Omental fat pad (tissue), 4 donors: ENCODE measurements around the gene MYBPC1. TPM values are rescaled to one million over a fixed set of nuclear protein-coding genes. Genes with fewer than 3 reads are reported as not detected.

Experiments
- ATAC-seq: fragments of 150-250 bp; one replicate; pipeline ENCODE4 v1.9.1; 2016; ENCODE audit warnings: mild to moderate bottlenecking, moderate library complexity; ENCODE audit not compliant: low FRiP score
- DNase-seq: peaks from one replicate; pipeline ENCODE4 v3.0.0-alpha.2; 2019; ENCODE audit warnings: low spot score
- total RNA-seq, 4 donors: library from RNA; depleted of rRNA; stranded (reverse); fragments of >200 nt; gene quantifications; one replicate each; pipeline ENCODE4 v1.1.0, GENCODE V29; 2016
- TF ChIP-seq, protein P1 (sequence below), 3 donors: fragments of 450-650 bp; IDR thresholded peaks; one replicate each; pipeline ENCODE4 v1.5.1; 2016 to 2017; ENCODE audit warnings: antibody characterized with exemption in 3 of 3, mild to moderate bottlenecking in 3 of 3, moderate library complexity in 2 of 3

Gene MYBPC1
- total RNA-seq, 4 donors from 2014 or later = not detected

GRCh38 chr12:101697197-101697929 is 102.6 kb downstream of the MYBPC1 start, which contains the start of gene CHPT1:
Gene CHPT1, plus strand, starts transcription at chr12:101697640. Its CDS starts 222 bp downstream, at chr12:101697862.
- ATAC-seq = peak; percentile 80
- no peak for DNase-seq
- TF ChIP-seq, protein P1, sequence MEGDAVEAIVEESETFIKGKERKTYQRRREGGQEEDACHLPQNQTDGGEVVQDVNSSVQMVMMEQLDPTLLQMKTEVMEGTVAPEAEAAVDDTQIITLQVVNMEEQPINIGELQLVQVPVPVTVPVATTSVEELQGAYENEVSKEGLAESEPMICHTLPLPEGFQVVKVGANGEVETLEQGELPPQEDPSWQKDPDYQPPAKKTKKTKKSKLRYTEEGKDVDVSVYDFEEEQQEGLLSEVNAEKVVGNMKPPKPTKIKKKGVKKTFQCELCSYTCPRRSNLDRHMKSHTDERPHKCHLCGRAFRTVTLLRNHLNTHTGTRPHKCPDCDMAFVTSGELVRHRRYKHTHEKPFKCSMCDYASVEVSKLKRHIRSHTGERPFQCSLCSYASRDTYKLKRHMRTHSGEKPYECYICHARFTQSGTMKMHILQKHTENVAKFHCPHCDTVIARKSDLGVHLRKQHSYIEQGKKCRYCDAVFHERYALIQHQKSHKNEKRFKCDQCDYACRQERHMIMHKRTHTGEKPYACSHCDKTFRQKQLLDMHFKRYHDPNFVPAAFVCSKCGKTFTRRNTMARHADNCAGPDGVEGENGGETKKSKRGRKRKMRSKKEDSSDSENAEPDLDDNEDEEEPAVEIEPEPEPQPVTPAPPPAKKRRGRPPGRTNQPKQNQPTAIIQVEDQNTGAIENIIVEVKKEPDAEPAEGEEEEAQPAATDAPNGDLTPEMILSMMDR (IDR thresholded peaks at IDR 0.05) = no peak

DNA sequence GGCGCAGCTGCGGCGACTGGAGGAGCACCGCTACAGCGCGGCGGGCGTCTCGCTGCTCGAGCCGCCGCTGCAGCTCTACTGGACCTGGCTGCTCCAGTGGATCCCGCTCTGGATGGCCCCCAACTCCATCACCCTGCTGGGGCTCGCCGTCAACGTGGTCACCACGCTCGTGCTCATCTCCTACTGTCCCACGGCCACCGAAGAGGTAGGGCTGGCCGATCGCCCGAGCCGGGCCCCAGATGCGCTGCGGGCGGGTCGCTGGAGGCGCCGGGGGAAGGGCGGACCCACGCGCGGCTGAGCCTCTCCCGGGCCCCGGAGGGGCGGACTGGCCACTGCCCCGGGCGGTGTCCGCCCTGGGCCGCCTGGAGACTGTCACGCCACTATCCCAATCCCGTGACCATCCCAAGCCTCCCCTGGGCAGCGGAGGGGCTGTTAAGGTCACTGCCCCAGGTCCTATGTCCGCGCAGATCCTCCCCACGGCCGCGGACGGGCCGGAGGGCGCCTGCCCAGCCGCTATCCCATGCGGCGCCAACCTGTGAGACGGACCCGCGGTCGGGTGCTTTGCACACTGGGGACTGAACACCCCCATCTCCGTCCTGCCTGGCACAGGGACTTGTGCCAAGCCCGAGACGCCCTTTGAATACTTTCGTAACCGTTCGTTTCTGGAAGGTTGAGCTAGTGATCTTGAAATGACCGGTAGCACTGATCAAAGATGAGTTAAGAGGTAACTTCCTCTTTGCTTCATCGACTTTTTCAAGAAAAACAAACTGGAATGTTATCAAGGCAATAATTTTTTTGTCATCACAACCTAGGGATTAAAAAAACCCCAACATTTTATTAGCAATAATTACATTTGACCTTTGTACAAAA is 103.4 kb downstream of the MYBPC1 start:
- ATAC-seq = peak; percentile 71
- TF ChIP-seq, protein P1 (IDR thresholded peaks at IDR 0.05) = no peak
- DNase-seq = no peak

GRCh38 chr12:101698800-101699347 is 104.1 kb downstream of the MYBPC1 start:
- no peak for ATAC-seq
- TF ChIP-seq, protein P1 (IDR thresholded peaks at IDR 0.05) = no peak
- DNase-seq = no peak

DNA sequence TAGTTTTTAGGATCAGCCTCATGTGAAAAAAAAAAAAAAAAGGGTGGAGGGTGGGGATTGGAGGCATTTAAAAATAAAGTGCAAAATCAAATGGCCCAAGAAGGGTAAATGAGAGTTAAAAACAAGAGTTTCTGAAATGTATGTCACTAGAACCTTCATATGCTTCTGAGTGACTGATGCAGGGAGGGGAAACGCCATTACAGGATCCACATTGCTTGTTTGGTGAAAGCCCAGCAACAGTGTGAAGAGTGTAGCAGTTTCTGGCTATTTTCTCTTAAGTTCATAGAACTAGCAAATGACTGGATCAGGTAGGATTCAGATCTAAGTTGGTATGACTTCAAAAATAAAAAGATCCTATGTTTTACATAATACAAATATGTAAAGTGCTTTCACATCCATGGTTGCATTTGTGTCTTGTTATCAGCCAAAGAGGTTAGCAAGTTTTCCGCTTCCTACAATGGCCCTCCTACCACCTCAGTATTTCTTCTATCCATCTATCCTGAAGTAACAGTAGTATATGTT is 105.6 kb downstream of the MYBPC1 start:
- ATAC-seq (no peak), DNase-seq (no peak)
- TF ChIP-seq, protein P1 (IDR thresholded peaks at IDR 0.05) = no peak

- TF ChIP-seq, protein P1 (IDR thresholded peaks at IDR 0.05) = no peak
- no peak for ATAC-seq
Measured at GRCh38 chr12:101703487-101703886, 108.7 kb downstream of the MYBPC1 start.

GRCh38 chr12:101706403-101706802 is 111.6 kb downstream of the MYBPC1 start:
- ATAC-seq (no peak), DNase-seq (no peak)
- TF ChIP-seq, protein P1 (IDR thresholded peaks at IDR 0.05) = no peak

More at GRCh38 chr12:101703487-101703886, 108.7 kb downstream of the MYBPC1 start:
- DNase-seq = no peak
